ENCODE data around the gene ELMO1. TPM values are rescaled to one million over a fixed set of nuclear protein-coding genes. Genes with fewer than 3 reads are reported as not detected.

The ELMO1 gene
- total and polyA plus RNA-seq, 10 of the 15 experiments (the other 5 are each of a cell fraction or from before 2014, with no cell fraction given), result 22.6 to 85.9 (median 56.6) TPM

GRCh38 chr7:37332243-37333016 is 116.2 kb downstream of the ELMO1 start (continued):
- no peak for TF ChIP-seq PBX3 (IDR thresholded peaks at IDR 0.05; ENCODE audit: insufficient replicate concordance, low read depth, low read length)
- TF ChIP-seq TBL1XR1 (IDR thresholded peaks at IDR 0.05; ENCODE audit: low read depth, low read length), result no peak
- no peak for TF ChIP-seq IRF5 (IDR thresholded peaks at IDR 0.05; ENCODE audit: borderline replicate concordance)
- no peak for TF ChIP-seq POLR2AphosphoS2 (IDR thresholded peaks at IDR 0.05; ENCODE audit: low read depth, low read length)
- TF ChIP-seq FOXM1 (IDR thresholded peaks at IDR 0.05; ENCODE audit: low read depth, low read length), result no peak
- TF ChIP-seq JUNB (IDR thresholded peaks at IDR 0.05), result no peak
- no peak for TF ChIP-seq SMAD5 (IDR thresholded peaks at IDR 0.05; ENCODE audit: low read depth)
- TF ChIP-seq, protein P1, sequence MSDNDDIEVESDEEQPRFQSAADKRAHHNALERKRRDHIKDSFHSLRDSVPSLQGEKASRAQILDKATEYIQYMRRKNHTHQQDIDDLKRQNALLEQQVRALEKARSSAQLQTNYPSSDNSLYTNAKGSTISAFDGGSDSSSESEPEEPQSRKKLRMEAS (IDR thresholded peaks at IDR 0.05; ENCODE audit: low read depth, low read length), result no peak
- no peak for TF ChIP-seq MYC (IDR thresholded peaks at IDR 0.05; ENCODE audit: insufficient read depth, insufficient read length, insufficient replicate concordance, low read length, severe bottlenecking)
- TF ChIP-seq CEBPB (IDR thresholded peaks at IDR 0.05; ENCODE audit: borderline replicate concordance in 1 of 2, low read depth in 2 of 2, low read length in 2 of 2), result no peak

All from GM12878 (cell line).